Lower leg skin (tissue), 3 donors: ENCODE data around the gene ATP1B2.

ENCODE experiments used
- POLR2A ChIP-seq, 2 donors: fragments of 450-650 bp; IDR thresholded peaks; one replicate each; pipeline ENCODE4 v1.6.1; 2016 to 2017; ENCODE audit warnings: antibody characterized with exemption in 2 of 2, mild to moderate bottlenecking in 1 of 2, moderate library complexity in 1 of 2
- TF ChIP-seq, protein P1 (sequence below), 3 donors: fragments of 450-650 bp; IDR thresholded peaks; one replicate each; pipeline ENCODE4 v1.5.1; 2016; ENCODE audit warnings: antibody characterized with exemption in 3 of 3, mild to moderate bottlenecking in 3 of 3, moderate library complexity in 2 of 3

DNA sequence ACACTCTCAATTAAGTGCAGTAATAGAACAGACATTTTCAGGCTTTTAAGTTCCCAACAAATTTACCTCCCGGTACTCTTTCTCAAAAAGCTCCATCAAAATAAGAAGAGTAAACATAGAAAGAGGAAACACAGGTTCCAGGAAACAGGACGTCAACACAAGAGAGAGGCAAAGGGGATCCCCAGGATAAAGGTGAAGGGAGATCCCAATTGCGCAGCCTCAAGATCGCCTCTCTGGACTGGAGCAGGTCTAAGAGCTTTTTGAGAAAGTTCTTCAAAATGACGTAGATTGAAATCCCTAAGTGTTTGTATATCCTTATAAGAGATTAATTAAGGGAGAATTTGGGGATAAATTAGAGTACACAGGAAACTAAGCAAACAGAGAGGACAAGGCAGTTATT lies 32.1 kb upstream of the ATP1B2 start:
- TF ChIP-seq, protein P1, sequence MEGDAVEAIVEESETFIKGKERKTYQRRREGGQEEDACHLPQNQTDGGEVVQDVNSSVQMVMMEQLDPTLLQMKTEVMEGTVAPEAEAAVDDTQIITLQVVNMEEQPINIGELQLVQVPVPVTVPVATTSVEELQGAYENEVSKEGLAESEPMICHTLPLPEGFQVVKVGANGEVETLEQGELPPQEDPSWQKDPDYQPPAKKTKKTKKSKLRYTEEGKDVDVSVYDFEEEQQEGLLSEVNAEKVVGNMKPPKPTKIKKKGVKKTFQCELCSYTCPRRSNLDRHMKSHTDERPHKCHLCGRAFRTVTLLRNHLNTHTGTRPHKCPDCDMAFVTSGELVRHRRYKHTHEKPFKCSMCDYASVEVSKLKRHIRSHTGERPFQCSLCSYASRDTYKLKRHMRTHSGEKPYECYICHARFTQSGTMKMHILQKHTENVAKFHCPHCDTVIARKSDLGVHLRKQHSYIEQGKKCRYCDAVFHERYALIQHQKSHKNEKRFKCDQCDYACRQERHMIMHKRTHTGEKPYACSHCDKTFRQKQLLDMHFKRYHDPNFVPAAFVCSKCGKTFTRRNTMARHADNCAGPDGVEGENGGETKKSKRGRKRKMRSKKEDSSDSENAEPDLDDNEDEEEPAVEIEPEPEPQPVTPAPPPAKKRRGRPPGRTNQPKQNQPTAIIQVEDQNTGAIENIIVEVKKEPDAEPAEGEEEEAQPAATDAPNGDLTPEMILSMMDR (IDR thresholded peaks at IDR 0.05), result no peak
- no peak for TF ChIP-seq POLR2A (IDR thresholded peaks at IDR 0.05)
